Glutamatergic neuron (in vitro differentiated cells): ENCODE measurements around the gene WDR73. TPM values are rescaled to one million over a fixed set of nuclear protein-coding genes. Genes with fewer than 3 reads are reported as not detected.
A peak's percentile ranks its signal among the peaks of the same experiment; 100 is the strongest.

Experiments
- DNase-seq: peaks from one replicate; pipeline ENCODE4 v3.0.0; 2022
- H3K27ac Mint-ChIP-seq: one replicate; pipeline ENCODE4 v1.8.0; 2020; ENCODE audit warnings: mild to moderate bottlenecking, mixed read lengths, inconsistent platforms; ENCODE audit not compliant: unreplicated experiment
- H3K27me3 Mint-ChIP-seq: one replicate; pipeline ENCODE4 v1.8.0; 2020; ENCODE audit warnings: mild to moderate bottlenecking, moderate library complexity, mixed read lengths, inconsistent platforms; ENCODE audit not compliant: unreplicated experiment
- H3K36me3 Mint-ChIP-seq: one replicate; pipeline ENCODE4 v1.8.0; 2020; ENCODE audit warnings: mild to moderate bottlenecking, mixed read lengths, inconsistent platforms; ENCODE audit not compliant: unreplicated experiment
- H3K4me1 Mint-ChIP-seq: one replicate; pipeline ENCODE4 v1.8.0; 2020; ENCODE audit warnings: mild to moderate bottlenecking, low read depth, mixed read lengths, inconsistent platforms; ENCODE audit not compliant: unreplicated experiment
- H3K4me3 Mint-ChIP-seq: one replicate; pipeline ENCODE4 v1.8.0; 2020; ENCODE audit warnings: mild to moderate bottlenecking, mixed read lengths, inconsistent platforms; ENCODE audit not compliant: unreplicated experiment
- H3K9me3 Mint-ChIP-seq: one replicate; pipeline ENCODE4 v1.8.0; 2020; ENCODE audit warnings: mild to moderate bottlenecking, moderate library complexity, mixed read lengths, inconsistent platforms; ENCODE audit not compliant: unreplicated experiment
- CTCF ChIP-seq: fragments of 200-600 bp; sonication (generic); IDR thresholded peaks from one replicate; pipeline ENCODE4 v1.5.0; 2021; ENCODE audit not compliant: partially characterized antibody, unreplicated experiment
- total RNA-seq: library from RNA; stranded (reverse); fragmentation: NEBNext Ultra II Directional; extraction: Animal tissue kit (Norgen Biotek cat#: 25700); gene quantifications from one replicate; pipeline ENCODE4 v1.2.1, GENCODE V29; 2021; ENCODE audit not compliant: unreplicated experiment

The WDR73 gene
- total RNA-seq, 1 donor from 2014 or later, result 19.5 TPM

GRCh38 chr15:84654689-84655453 is 788 bp upstream of the WDR73 start:
- peak; percentile 77 for DNase-seq
- Mint-ChIP-seq H3K9me3 (peaks cover 4% of the 10 kb centered on the region), H3K27me3 (peaks cover 7% of the 10 kb centered on the region), H3K4me1 (peaks cover 10% of the 10 kb centered on the region), H3K27ac (no peak overlapping the region), H3K36me3 (no peaks in the 10 kb centered on the region), H3K4me3 (peak overlapping the region; percentile 93)
- TF ChIP-seq CTCF, result peak; percentile 61

- H3K27ac Mint-ChIP-seq, result peak overlapping the region; percentile 81
- H3K4me3 Mint-ChIP-seq, result peak overlapping the region; percentile 93
- H3K36me3 Mint-ChIP-seq, result no peaks in the 10 kb centered on the region
- H3K4me1 Mint-ChIP-seq, result peaks cover 3% of the 10 kb centered on the region
- DNase-seq, result no peak
- no peak for TF ChIP-seq CTCF
- H3K27me3 Mint-ChIP-seq, result peaks cover 5% of the 10 kb centered on the region
- peaks cover 3% of the 10 kb centered on the region for H3K9me3 Mint-ChIP-seq
Observed at GRCh38 chr15:84653584-84653909, 536 bp downstream of the WDR73 start.

GRCh38 chr15:84649706-84650105 is 4.4 kb downstream of the WDR73 start:
- Mint-ChIP-seq H3K36me3 (peaks cover 5% of the 10 kb centered on the region), H3K27ac (no peak overlapping the region)
- no peak for TF ChIP-seq CTCF

GRCh38 chr15:84648539-84648938 is 5.5 kb downstream of the WDR73 start:
- Mint-ChIP-seq H3K27ac (no peak overlapping the region), H3K4me3 (no peak overlapping the region)

More at GRCh38 chr15:84649706-84650105, 4.4 kb downstream of the WDR73 start:
- no peak for DNase-seq
- Mint-ChIP-seq H3K27me3 (peaks cover 3% of the 10 kb centered on the region), H3K4me3 (no peak overlapping the region), H3K4me1 (no peaks in the 10 kb centered on the region), H3K9me3 (no peaks in the 10 kb centered on the region)

More at GRCh38 chr15:84648539-84648938, 5.5 kb downstream of the WDR73 start:
- Mint-ChIP-seq H3K9me3 (no peaks in the 10 kb centered on the region), H3K4me1 (no peaks in the 10 kb centered on the region), H3K27me3 (peaks cover 3% of the 10 kb centered on the region), H3K36me3 (peaks cover 5% of the 10 kb centered on the region)
- no peak for TF ChIP-seq CTCF
- DNase-seq, result no peak
